Mesendoderm (in vitro differentiated cells): ENCODE results near the gene CCDC43.
"Not testable (repeated sequence)": the region's sequence is repeated elsewhere in the genome, so short reads cannot be mapped to it uniquely, and the experiment has no call there.

Source experiments
- DNase-seq: peaks from one replicate; pipeline ENCODE4 v3.0.0; 2013
- H2AK5ac ChIP-seq: 2 replicates; pipeline ENCODE4 v1.6.1; 2013; ENCODE audit warnings: low read length, inconsistent platforms
- H2BK120ac ChIP-seq: 2 replicates; pipeline ENCODE4 v1.6.1; 2013; ENCODE audit warnings: low read depth, mild to moderate bottlenecking, low read length, moderate library complexity, mixed read lengths
- H2BK15ac ChIP-seq: replicated peaks from 2 replicates; pipeline ENCODE4 v1.6.1; 2013; ENCODE audit warnings: low read depth, mild to moderate bottlenecking, moderate library complexity
- H2BK5ac ChIP-seq: 2 replicates; pipeline ENCODE4 v1.6.1; 2013; ENCODE audit warnings: low read length, inconsistent platforms
- H3K18ac ChIP-seq: 2 replicates; pipeline ENCODE4 v1.6.1; 2013; ENCODE audit warnings: mild to moderate bottlenecking, low read length, mixed read lengths
- H3K23ac ChIP-seq: one replicate; pipeline ENCODE4 v1.6.1; 2013; ENCODE audit warnings: low read length
- H3K27ac ChIP-seq: 2 replicates; pipeline ENCODE4 v1.5.1; 2013; ENCODE audit warnings: low read depth, mild to moderate bottlenecking, inconsistent platforms, low read length, moderate library complexity
- H3K27me3 ChIP-seq: 2 replicates; pipeline ENCODE4 v1.6.1; 2013; ENCODE audit warnings: low read length, control low read depth, mild to moderate bottlenecking, inconsistent platforms; ENCODE audit not compliant: insufficient read depth, poor library complexity
- H3K36me3 ChIP-seq: 2 replicates; pipeline ENCODE4 v1.6.1; 2013; ENCODE audit warnings: low read length, inconsistent platforms; ENCODE audit not compliant: control insufficient read depth, insufficient read depth
- H3K4ac ChIP-seq: one replicate; pipeline ENCODE4 v1.6.1; 2013; ENCODE audit warnings: low read depth, mild to moderate bottlenecking, low read length, moderate library complexity
- H3K4me1 ChIP-seq: 2 replicates; pipeline ENCODE4 v1.6.1; 2013; ENCODE audit warnings: low read depth, low read length, inconsistent platforms; ENCODE audit not compliant: control insufficient read depth
- H3K4me2 ChIP-seq: 2 replicates; pipeline ENCODE4 v1.6.1; 2013; ENCODE audit warnings: low read length
- H3K4me3 ChIP-seq: 2 replicates; pipeline ENCODE4 v1.5.1; 2013; ENCODE audit warnings: mild to moderate bottlenecking, low read length
- H3K56ac ChIP-seq: one replicate; pipeline ENCODE4 v1.6.1; 2013; ENCODE audit warnings: low read length
- H3K79me1 ChIP-seq: 2 replicates; pipeline ENCODE4 v1.6.1; 2013; ENCODE audit warnings: low read length, inconsistent platforms
- H3K79me2 ChIP-seq: 2 replicates; pipeline ENCODE4 v1.6.1; 2013; ENCODE audit warnings: mild to moderate bottlenecking, low read length; ENCODE audit not compliant: control insufficient read depth, insufficient read depth
- H3K9ac ChIP-seq: 2 replicates; pipeline ENCODE4 v1.6.1; 2013; ENCODE audit warnings: low read length, inconsistent platforms
- H4K5ac ChIP-seq: one replicate; pipeline ENCODE4 v1.6.1; 2013; ENCODE audit warnings: low read length
- H4K8ac ChIP-seq: one replicate; pipeline ENCODE4 v1.6.1; 2013; ENCODE audit warnings: low read depth, mild to moderate bottlenecking, control low read depth, low read length, moderate library complexity
- WGBS: extraction: QIAGEN DNeasy Blood & Tissue Kit; methylation state at CpG from one replicate; pipeline ENCODE4 v1.1.7; 2013; ENCODE audit warnings: low lambda C conversion rate, missing lambda C conversion rate; ENCODE audit not compliant: insufficient coverage; ENCODE audit errors: extremely low coverage; 5-methylcytosine and 5-hydroxymethylcytosine counted together

The CCDC43 gene

GRCh38 chr17:44726121-44726520, 36.5 kb upstream of the CCDC43 start:
- H4K8ac ChIP-seq, H3K18ac ChIP-seq, H2AK5ac ChIP-seq, H3K27ac ChIP-seq, H2BK5ac ChIP-seq, H3K9ac ChIP-seq, H3K79me1 ChIP-seq, H4K5ac ChIP-seq, DNase-seq, H3K4ac ChIP-seq, H3K4me1 ChIP-seq, H3K4me2 ChIP-seq, H3K36me3 ChIP-seq, H2BK120ac ChIP-seq, H3K27me3 ChIP-seq, H3K56ac ChIP-seq, H3K79me2 ChIP-seq, H3K4me3 ChIP-seq, H3K23ac ChIP-seq, H2BK15ac ChIP-seq: not testable (repeated sequence)
- WGBS = no CpG with 5 or more reads among the region's 6 CpGs

- Histone ChIP-seq H2BK5ac (no peak overlapping the region), H3K4me3 (no peak overlapping the region), H3K56ac (no peak overlapping the region), H3K9ac (no peak overlapping the region), H2AK5ac (no peak overlapping the region), H4K5ac (no peak overlapping the region), H2BK120ac (no peak overlapping the region), H3K4me2 (no peak overlapping the region), H3K27ac (no peak overlapping the region), H3K79me2 (no peaks in the 10 kb centered on the region), H3K23ac (no peak overlapping the region), H2BK15ac (no peak overlapping the region), H3K18ac (no peak overlapping the region), H3K36me3 (peaks cover 7% of the 10 kb centered on the region), H3K4ac (no peak overlapping the region), H4K8ac (no peak overlapping the region), H3K27me3 (no peaks in the 10 kb centered on the region), H3K4me1 (no peaks in the 10 kb centered on the region), H3K79me1 (peaks cover 2% of the 10 kb centered on the region)
- DNase-seq = peak; percentile 48
- WGBS = no CpG with 5 or more reads among the region's 5 CpGs
Measured at GRCh38 chr17:44722254-44722653, 32.7 kb upstream of the CCDC43 start.

GRCh38 chr17:44719444-44719843, 29.9 kb upstream of the CCDC43 start:
- WGBS = no CpG with 5 or more reads among the region's 1 CpG
- H3K56ac ChIP-seq = no peak overlapping the region

GRCh38 chr17:44708401-44709263, 19.1 kb upstream of the CCDC43 start, which contains the start of gene DBF4B:
Gene DBF4B, plus strand, starts transcription at chr17:44708665. Its CDS starts 156 bp downstream, at chr17:44708821.
- no peak within 1 kb of the TSS for H3K23ac ChIP-seq
- WGBS = no CpG with 5 or more reads among the region's 52 CpGs

More at GRCh38 chr17:44719444-44719843, 29.9 kb upstream of the CCDC43 start:
- Histone ChIP-seq H2BK5ac (no peak overlapping the region), H4K5ac (no peak overlapping the region), H3K4me1 (no peaks in the 10 kb centered on the region), H3K27me3 (no peaks in the 10 kb centered on the region), H3K79me1 (peaks cover 2% of the 10 kb centered on the region), H3K4me2 (no peak overlapping the region), H3K79me2 (no peaks in the 10 kb centered on the region), H2BK120ac (no peak overlapping the region), H3K27ac (no peak overlapping the region), H3K4me3 (no peak overlapping the region), H4K8ac (no peak overlapping the region), H3K18ac (no peak overlapping the region), H2BK15ac (no peak overlapping the region), H3K4ac (no peak overlapping the region), H3K23ac (no peak overlapping the region), H3K9ac (no peak overlapping the region), H2AK5ac (no peak overlapping the region), H3K36me3 (peaks cover 7% of the 10 kb centered on the region)
- no peak for DNase-seq

GRCh38 chr17:44707755-44708400, 18.3 kb upstream of the CCDC43 start:
- no peaks in the 10 kb centered on the region for H3K27me3 ChIP-seq
- peak overlapping the region; percentile 63 for H3K56ac ChIP-seq
- H3K4me1 ChIP-seq = peaks cover 2% of the 10 kb centered on the region
- H4K5ac ChIP-seq = peak overlapping the region; percentile 10
- H3K23ac ChIP-seq = no peak overlapping the region
- H3K4ac ChIP-seq = peak overlapping the region; percentile 18
- no peak overlapping the region for H3K4me3 ChIP-seq
- H2BK5ac ChIP-seq = no peak overlapping the region
- no peak overlapping the region for H4K8ac ChIP-seq
- no peaks in the 10 kb centered on the region for H3K36me3 ChIP-seq
- peaks cover 5% of the 10 kb centered on the region for H3K79me2 ChIP-seq
- H3K18ac ChIP-seq = no peak overlapping the region
- no peak for DNase-seq
- no peak overlapping the region for H3K27ac ChIP-seq
- WGBS = 100% methylated on average over 2 of the region's 4 CpGs
- H2AK5ac ChIP-seq = no peak overlapping the region
- H2BK120ac ChIP-seq = no peak overlapping the region
- peak overlapping the region; percentile 88 for H3K9ac ChIP-seq
- peaks cover 6% of the 10 kb centered on the region for H3K79me1 ChIP-seq
- H2BK15ac ChIP-seq = no peak overlapping the region
- peak overlapping the region; percentile 30 for H3K4me2 ChIP-seq

More at GRCh38 chr17:44708401-44709263, 19.1 kb upstream of the CCDC43 start, which contains the start of gene DBF4B:
- Histone ChIP-seq H2BK120ac (no peak within 1 kb of the TSS), H4K8ac (no peak within 1 kb of the TSS), H3K36me3 (no peaks in the 10 kb centered on the region), H2AK5ac (no peak within 1 kb of the TSS), H3K4ac (peak within 1 kb of the TSS; percentile 18), H3K18ac (peak within 1 kb of the TSS; percentile 2), H3K27me3 (no peaks in the 10 kb centered on the region), H3K4me3 (peak within 1 kb of the TSS; percentile 81), H3K79me2 (peaks cover 5% of the 10 kb centered on the region), H3K56ac (peak within 1 kb of the TSS; percentile 98), H3K27ac (peak within 1 kb of the TSS; percentile 47), H2BK15ac (no peak within 1 kb of the TSS), H2BK5ac (peak within 1 kb of the TSS; percentile 11), H3K79me1 (peaks cover 6% of the 10 kb centered on the region), H3K4me2 (peak within 1 kb of the TSS; percentile 56), H3K4me1 (peaks cover 2% of the 10 kb centered on the region), H3K9ac (peak within 1 kb of the TSS; percentile 88), H4K5ac (peak within 1 kb of the TSS; percentile 10)
- peak; percentile 96 for DNase-seq
